Fibroblast of villous mesenchyme (primary cell): ENCODE results near the gene ADAM33. TPM values are rescaled to one million over a fixed set of nuclear protein-coding genes. Genes with fewer than 3 reads are reported as not detected.

ENCODE experiments used
- DNase-seq: peaks from one replicate; pipeline ENCODE4 v3.0.0-alpha.2; 2010; ENCODE audit warnings: low read depth
- H3K4me3 ChIP-seq: 2 replicates; pipeline ENCODE4 v1.5.1; 2011; ENCODE audit warnings: low read depth, mild to moderate bottlenecking, low read length
- total RNA-seq: library from RNA; depleted of rRNA; stranded (reverse); fragments of >200 nt; gene quantifications from 2 replicates; pipeline ENCODE4 v1.2.3, GENCODE V29; 2012
- TF ChIP-seq, protein P1 (sequence below): IDR thresholded peaks from 2 replicates; pipeline ENCODE4 v1.5.1; 2012; ENCODE audit warnings: low read depth, mild to moderate bottlenecking, low read length; ENCODE audit not compliant: insufficient read depth

The ADAM33 gene
- total RNA-seq, 1 donor = 53.1 TPM

- TF ChIP-seq, protein P1, sequence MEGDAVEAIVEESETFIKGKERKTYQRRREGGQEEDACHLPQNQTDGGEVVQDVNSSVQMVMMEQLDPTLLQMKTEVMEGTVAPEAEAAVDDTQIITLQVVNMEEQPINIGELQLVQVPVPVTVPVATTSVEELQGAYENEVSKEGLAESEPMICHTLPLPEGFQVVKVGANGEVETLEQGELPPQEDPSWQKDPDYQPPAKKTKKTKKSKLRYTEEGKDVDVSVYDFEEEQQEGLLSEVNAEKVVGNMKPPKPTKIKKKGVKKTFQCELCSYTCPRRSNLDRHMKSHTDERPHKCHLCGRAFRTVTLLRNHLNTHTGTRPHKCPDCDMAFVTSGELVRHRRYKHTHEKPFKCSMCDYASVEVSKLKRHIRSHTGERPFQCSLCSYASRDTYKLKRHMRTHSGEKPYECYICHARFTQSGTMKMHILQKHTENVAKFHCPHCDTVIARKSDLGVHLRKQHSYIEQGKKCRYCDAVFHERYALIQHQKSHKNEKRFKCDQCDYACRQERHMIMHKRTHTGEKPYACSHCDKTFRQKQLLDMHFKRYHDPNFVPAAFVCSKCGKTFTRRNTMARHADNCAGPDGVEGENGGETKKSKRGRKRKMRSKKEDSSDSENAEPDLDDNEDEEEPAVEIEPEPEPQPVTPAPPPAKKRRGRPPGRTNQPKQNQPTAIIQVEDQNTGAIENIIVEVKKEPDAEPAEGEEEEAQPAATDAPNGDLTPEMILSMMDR = no peak
- H3K4me3 ChIP-seq = no peak overlapping the region
- no peak for DNase-seq
Measured at GRCh38 chr20:3694864-3695263, 13.1 kb upstream of the ADAM33 start.

DNA sequence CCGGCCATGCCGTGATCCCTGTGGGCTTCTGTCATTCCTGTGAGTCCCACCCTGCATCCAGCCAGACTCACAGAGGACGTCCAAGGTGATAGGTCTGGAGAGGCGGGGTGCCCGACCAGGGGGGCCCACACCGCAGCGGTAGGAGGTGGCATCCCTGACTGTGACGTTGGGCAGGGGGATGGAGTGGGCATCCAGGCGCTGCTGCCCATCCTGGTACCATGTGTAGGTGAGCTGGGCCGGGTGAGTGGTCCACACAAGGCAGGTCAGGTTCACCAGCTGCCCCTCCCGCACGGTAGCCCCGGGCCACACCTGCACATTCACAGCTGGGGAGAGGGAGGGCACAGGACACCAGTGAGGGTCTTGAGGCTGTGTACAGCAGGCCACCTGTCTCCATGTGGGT, 11.6 kb upstream of the ADAM33 start:
- no peak for DNase-seq
- H3K4me3 ChIP-seq = no peak overlapping the region
- TF ChIP-seq, protein P1 = no peak

GRCh38 chr20:3692706-3693294, 11.0 kb upstream of the ADAM33 start:
- TF ChIP-seq, protein P1 = no peak
- no peak overlapping the region for H3K4me3 ChIP-seq
- no peak for DNase-seq

GRCh38 chr20:3691897-3692296, 10.1 kb upstream of the ADAM33 start:
- DNase-seq = no peak
- no peak overlapping the region for H3K4me3 ChIP-seq
- TF ChIP-seq, protein P1 = no peak

GRCh38 chr20:3691306-3691705, 9.5 kb upstream of the ADAM33 start:
- TF ChIP-seq, protein P1 = no peak
- DNase-seq = no peak
- no peak overlapping the region for H3K4me3 ChIP-seq

- TF ChIP-seq, protein P1 = no peak
- DNase-seq = no peak
- H3K4me3 ChIP-seq = no peak overlapping the region
Measured at GRCh38 chr20:3690413-3690812, 8.6 kb upstream of the ADAM33 start.

GRCh38 chr20:3689978-3690377, 8.2 kb upstream of the ADAM33 start:
- TF ChIP-seq, protein P1 = no peak
- DNase-seq = no peak
- no peak overlapping the region for H3K4me3 ChIP-seq
